COLO829 (cell line): ENCODE measurements around the gene SARS2.
"Not testable (repeated sequence)": the region's sequence is repeated elsewhere in the genome, so short reads cannot be mapped to it uniquely, and the experiment has no call there.

ENCODE experiments used
- DNase-seq: peaks from one replicate; pipeline ENCODE4 v3.0.0; 2012; ENCODE audit warnings: low spot score

The SARS2 gene

DNA sequence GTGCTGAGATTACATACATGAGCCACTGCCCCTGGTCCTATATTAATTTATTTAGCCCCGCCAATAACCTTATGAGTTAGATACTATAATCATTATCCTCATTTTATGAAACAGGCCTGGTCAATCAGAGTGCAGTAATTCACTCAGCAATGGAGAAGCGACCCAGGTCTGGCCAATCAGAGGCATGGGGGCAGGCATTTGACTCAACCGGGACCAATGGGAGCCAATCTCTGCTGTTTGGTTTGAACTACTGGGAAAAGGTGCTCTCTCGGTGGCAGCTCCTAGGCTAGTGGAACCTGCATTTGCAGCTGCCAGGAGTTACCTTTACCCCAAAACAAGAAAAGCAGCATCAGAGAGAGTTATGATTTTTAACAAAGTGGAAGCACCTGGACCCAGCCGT is 37.7 kb downstream of the SARS2 start:
- DNase-seq, result no peak

DNA sequence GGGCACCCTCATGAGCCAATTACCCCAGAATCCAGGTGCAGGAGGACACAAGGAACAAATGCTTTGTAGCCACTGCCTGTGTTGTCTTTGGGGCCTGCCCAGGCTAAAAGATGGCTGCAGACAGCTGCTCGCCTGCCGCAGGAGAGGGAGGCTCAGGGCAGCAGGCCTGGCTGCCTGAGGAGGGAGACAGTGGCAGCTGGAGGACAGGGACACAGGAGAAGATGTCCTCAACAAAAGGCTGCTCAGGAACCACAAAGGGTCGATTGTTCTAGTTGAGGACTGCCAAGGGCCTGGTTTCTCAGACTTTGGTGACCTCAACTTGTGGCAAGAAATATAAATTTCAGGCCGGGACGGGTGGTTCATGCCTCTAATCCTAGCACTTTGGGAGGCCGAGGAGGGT is 38.8 kb downstream of the SARS2 start:
- DNase-seq, result peak; percentile 56

DNA sequence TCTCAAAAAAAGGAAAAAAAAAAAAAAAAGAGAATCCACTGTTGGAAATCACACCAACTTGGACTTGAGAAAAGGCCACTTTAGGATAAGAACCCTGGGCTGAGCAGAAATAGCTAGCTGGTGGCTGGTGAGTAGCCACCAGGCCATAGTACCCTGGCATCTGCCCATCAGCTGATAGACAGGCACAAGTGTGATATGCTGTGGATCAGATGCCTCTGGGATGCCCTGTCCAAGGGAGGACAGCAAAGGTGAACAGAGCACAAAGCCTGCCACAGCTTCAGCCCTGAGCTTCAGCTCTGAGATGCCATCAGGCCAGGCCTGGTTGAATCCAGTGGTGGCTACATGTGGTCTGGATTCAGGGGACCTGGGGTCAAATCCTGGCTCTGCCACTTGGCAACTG is 39.9 kb downstream of the SARS2 start:
- no peak for DNase-seq

DNA sequence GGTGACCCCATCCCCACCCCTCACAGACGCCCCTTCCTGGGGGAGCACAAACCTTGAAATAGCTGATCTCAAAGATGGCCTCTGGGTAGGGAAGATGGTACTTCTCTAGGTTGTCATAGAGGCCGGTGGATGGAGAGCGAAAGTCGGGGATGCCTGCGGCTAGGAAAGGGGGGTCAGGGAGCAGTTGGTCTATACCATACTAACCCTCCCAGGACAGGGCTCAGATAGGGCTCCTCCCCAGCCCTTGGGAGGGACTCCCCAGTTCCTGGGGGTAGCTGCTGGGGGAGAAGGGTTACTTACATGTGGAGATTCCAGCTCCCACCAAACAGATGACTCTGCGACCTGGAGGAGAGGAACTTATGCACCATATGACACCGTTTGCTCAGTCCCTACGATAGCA is 40.8 kb downstream of the SARS2 start:
- DNase-seq, result no peak

DNA sequence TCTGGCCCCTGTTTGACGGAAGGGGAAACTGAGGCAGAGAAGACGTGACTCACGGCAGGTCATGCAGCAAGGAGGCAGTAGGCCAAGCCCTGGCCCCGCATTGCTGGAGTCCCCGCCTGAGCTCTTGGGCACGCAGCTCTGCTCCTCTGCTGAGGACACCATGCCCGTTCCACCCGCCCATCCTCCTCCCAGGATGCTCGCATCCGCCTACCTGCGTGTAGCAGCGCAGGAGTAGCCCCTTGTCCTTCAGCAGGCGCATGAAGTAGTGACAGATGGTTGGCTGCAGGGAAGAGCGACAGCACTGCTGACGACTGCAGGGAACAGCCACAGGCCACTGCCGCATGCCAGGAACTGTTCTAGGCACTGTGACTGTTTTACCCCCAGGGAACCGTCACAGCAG is 41.7 kb downstream of the SARS2 start:
- DNase-seq, result no peak

DNA sequence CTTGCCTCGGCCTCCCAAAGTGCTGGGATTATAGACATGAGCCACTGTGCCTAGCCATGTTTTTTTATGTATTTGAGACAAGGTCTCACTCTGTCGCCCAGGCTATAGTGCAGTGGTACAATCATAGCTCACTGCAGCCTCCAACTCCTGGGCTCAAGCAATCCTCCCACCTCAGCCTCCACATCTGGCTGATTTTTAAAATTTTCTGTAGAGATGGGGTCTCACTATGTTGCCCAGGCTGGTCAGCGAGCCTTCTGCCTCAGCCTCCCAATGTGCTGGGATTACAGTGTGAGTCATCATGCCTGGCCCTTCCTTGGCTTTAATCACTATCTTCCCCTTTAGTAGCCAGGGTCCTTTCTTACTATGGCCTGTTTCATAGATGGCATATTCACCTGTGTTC is 45.9 kb downstream of the SARS2 start:
- not testable (repeated sequence) for DNase-seq

DNA sequence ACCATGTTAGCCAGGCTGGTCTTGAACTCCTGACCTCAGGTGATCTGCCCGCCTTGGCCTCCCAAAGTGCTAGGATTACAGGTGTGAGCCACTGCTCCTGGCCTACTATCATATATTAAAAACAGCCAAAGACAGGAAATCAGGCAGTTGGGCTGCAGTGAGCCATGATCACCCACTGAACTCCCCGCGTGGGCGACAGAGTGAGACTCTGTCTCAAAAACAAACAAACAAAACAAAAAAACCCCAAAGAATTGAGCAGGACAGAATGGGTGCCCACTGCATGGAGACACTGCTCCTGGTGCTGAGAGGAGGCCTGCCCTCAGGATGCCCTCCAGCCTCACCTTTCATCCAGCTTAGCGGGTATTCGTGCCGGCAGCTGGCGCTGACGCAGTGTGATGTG is 47.3 kb downstream of the SARS2 start:
- DNase-seq, result no peak

DNA sequence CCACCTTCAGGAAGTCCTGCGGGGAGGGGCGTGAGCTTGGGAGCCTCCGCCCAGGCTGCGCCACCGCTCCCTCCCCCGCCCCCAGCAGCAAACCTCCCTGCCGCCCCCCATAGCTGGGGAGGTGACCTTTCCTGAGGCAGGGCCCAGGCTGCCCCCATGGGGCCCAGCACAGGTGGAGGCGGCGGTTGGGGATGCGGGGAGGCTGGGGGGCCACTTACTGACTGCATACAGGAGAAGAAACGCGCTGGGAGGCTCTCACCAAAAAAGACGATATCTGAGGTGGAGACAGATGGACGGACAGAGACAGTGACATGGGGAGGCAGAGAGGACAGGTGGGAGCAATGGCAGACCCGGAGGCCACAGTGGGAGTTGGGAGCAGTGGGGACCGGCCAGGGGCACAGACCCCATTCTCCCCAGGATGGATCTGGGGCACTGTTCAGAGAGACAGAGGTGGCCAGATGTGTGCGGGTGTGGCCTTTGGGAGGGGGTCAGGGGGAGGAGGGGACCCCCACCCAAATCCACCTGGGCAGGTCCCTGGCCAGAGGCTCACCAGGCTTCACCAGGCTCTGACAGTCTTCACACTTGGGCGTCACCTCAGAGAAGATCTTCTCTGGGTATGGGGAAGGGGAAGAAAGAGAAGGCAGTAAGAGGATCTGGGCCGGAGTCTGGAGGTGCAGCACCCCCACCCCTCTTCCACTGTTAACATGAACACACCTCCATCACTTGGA is 49.5 kb downstream of the SARS2 start:
- no peak for DNase-seq

DNA sequence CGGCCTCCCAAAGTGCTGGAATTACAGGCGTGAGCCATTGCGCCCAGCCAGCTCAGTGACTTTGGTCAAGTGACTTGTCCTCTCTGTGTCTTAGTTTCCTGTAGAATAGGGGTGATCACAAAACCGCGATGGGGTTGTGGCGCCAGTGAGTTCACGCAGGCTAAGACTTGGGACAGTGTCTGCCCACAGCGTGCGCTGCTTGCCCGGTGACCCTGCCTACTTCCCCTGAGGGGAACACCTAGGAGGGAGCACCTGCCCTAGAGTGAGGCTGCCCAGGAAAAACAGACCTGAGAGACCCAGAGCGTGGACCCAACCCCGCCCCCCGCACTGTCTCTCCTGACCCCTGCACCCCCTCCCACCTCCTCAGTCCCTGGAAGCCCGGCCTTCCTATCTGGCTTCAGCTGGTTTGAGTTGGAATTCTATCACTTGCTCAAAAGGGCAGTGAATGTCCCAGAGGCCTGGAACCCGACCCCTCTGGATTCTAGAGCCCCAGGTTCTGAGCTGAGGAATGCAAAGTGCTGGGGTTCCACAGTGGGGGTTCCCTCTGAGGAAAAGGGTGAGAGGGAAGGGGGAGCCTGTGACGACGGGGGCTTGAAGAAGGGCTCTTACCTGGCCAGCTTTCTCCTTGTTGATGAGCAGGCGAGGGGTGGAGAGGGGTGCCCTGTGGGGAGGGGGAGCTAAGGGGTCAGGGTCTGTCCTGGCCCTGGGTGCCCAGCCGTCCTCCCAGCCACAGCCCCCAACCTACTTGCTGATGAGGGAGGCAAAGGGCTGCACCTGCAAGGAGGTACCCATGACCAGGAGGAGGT is 50.3 kb downstream of the SARS2 start:
- DNase-seq, result no peak

DNA sequence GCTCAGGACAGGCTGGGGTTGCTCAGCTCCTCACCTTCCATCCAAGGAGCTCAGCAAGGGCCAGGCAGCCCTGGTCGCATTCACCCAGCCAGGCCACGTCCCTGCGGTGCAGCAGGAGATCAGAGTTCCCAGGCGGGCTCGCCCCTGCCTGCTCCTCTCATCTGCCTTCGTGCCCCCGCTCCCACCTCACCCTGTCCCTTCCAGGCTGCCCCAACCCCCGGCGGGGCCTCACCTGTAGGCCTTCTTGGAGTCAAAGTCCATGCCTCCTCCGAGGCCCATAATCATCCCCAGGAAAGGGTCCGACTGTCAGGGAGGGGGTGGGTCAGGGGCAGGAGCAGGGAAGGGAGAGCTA is 51.2 kb downstream of the SARS2 start:
- DNase-seq, result no peak

DNA sequence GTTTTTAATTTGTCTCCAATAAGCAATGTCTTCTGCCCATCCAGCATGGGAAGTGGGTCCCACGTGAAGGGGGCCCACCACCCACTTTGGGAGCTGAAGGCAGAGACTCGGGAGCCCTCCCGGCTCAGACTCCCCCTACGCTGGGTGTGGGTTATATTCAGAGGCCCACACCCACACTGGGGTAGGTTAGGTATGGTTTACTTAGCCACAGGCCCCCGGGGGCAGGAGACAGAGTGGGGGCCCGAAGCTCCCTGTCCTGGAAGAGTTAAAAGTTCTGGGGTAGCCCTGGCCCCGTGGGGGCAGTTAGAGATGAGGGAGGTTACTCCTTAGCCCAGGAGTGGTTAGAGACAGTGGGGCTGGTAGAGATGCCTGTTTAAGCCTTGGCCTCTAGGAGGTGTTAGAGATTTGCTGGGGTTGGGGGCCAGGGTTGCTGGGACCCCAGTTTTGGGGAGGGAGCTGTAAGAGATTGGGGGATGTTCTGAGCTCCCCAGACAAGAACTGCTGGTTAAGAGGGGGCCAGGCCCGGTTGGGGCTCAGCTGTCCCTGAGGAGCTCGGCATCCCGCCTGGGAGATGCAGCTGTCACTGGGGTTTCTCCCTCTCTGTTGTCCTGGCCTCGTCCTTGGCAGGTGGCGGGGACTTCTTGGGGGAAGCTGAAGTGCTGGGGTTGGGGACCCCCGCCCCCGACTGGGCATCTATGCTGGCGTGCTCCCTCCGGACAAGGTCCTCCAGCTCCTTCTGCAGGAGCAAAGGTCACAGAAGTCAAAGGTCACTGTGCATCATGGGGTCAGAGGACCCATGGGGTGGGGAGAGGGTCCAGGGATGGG is 51.8 kb downstream of the SARS2 start:
- DNase-seq, result no peak

DNA sequence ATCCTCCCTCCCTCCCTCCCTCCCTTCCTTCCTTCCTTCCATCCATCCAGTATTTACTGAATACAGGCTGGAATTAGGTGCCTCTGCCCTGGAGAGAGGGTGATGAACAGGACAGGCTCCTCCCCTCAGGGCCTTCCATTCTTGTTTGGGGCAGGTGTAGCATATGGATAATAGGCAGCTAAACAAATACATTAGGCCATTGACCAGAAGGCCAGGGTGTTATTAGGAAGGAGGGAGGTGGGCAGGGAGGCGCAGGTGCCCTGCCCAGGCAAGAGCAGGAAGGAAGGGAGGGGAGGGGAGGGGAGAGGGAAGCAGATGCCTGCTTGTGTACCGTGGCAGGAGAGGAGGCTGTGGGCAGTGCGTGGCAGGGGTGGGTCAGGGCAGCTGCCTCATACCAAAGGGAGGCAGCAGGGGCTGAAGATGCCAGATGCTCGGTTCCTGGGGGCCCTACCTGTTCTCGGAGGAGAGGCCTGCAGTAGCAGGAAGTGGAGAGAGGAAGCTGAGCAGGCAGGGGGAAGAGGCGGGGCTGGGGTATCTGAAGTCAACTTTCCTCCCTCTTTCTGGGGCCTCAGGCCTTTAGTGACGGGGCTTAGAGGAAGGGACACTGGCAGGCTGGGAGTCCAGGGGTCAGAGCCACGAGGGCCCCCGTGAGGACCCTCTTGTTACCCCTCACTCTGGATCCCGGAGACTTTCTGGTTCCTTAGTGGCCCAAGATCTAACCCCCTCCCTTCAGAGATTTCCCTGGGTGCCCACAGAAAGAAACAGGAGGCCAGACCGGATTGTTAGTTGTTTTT is 52.6 kb downstream of the SARS2 start, which contains the start of gene RINL:
RINL (minus strand) TSS at position 495 of the 794 bp plus-strand sequence. CDS start 1,533 bp downstream, outside the sequence.
- DNase-seq, result no peak

DNA sequence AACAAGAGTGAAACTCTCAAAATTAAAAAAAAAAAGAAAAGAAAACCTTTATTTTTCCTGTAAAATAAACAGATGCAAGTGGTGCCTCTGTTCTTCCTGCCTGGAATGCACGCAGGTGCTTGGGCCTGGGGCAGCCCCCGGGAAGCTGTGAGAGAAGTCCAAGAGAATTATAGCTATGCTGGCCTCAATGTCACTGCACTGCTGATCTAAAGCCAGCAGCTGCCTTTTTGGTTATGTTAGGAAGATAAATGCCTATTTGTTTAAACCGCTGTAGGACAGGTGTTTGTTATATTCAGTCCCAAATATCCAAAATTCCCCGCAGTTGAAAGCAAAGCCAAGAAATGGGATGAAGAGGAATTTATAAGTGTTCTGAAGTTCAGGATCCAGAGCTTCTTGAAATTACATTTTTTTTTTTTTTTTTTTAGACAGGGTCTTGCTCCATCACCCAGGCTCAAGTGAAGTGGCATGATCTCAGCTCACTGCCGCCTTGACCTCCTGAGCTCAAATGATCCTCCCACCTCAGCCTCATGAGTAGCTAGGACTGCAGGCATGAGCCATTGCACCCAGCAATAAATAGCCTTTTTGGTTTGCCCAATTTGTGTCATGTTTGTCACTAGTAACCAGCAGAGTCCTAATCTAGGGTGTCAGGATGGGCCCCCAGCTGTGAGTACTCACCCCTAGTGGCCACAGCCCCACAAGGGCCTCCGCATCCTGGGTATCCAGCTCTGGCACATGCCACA is 54.7 kb downstream of the SARS2 start:
- no peak for DNase-seq

DNA sequence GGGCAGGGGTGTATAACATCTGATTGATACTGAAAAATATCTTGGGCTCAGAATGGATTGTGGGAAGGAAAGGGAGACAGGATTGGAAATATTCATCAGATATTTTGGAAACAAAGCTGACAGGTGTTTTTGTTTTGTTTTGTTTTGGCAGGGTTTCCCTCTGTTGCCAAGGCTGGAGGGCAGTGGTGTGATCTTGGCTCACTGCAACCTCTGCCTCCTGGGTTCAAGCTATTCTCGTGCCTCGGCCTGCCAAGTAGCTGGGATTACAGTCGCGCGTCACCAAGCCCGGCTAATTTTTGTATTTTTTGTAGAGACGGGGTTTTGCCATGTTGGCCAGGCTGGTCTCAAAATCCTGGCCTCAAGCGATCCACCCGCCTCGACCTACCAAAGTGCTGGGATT is 57.2 kb downstream of the SARS2 start:
- not testable (repeated sequence) for DNase-seq

DNA sequence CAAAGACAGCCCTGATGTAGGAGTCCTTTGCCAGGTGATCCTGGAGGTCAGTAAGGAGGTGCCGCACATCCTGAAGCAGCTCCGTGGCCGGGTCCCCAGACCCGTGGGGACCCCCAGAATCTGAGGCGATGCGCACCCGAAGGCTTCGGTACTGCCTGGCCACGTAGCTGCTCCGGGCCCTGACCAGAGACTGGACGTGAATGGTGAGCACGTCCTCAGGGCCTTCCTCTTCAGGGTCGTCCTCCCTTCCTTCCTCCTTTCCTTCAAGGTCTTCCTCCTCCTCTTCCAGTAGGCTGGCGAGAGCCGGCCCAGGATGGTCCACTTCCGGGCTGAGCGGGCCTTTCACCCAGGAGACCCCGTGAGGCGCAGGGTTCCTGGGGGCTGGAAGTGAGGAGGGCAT is 60.0 kb downstream of the SARS2 start:
- DNase-seq, result no peak

DNA sequence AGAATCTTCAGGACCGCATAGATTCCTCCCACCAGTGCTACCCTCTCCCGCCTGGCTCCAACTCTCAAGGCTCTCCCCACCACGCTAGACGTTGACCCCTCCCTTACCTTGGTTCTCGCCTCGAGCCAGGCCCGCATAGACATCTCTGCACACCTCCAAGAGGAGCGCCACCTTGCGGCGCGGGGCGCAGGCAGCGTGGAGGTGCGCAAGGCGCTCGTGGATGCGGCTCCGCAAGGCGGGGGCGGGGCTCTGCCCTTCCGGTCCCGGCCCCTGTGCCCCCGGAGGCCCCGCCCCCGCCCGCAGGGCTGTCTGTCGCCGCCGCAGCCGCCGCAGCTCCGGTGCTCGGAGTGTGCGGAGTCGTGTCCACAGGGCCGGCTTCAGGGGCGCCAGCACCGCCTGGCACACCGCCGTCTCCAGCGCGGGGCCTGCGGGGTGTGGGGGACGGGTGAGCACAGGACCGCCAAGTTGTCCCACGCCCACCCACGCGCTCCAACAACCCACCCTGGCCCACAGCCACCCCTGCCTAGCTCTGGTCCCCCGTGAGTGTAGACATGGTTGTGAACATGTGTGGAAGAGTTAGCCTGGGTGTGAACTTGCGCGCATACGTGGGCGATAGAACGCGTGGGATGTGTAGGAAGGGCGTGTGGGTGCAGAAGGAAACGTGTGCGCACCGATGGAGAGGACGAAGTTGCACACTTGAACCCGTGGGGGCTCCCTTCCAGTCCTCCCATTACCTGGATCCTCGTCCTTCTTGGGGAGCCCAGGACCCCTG is 60.5 kb downstream of the SARS2 start:
- DNase-seq, result peak; percentile 55

DNA sequence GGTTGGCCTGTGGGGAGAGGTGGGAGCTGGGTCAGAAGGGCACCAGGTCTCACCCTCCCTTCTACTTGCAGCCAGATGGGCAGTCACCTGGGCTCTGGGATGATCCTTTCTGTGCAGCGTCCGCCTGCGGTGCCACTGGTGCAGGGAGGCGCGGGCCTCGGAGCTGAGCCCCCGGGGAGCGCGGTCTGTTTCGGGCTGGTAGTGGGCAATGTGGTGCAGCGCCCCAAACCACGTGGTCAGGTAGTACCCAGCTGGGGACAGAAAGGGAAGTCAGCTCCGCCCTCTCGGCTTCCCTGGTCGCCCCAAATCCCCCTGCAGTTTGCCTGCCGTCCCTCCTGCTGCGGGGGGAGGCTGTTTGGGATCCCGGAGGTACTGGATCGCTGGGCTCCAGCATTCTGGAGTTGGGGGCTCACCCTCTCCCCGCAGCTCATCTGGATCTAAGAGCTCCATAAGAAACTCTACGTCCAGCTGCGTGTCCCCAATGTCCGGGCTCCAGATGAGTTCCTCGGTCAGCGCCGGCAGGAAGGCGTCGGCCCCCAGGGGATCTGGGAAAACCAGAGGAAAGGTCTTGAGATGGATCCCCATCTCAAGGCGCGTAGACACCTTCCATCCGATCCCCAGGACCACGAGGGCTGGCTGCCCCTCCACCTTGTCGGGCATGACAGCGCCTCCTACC is 61.3 kb downstream of the SARS2 start:
- no peak for DNase-seq

DNA sequence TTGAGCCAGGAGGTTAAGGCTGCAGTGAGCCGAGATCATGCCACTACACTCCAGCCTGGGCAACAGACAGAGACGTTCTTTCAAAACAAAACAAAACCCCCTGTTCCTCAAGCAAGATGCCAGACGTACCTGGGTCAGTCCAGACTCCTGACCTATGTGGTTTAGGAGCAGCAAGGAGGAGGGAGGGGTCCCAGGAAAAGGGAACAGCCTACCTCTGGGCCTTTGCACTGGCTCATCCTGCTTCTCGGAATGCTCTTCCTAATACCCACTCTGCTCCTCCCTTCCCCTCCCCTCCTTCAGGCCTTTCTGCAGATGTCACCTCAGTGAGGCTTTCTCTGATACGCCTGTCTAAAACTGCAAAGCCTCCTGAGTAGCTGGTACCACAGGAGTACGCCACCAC is 62.0 kb downstream of the SARS2 start:
- no peak for DNase-seq

DNA sequence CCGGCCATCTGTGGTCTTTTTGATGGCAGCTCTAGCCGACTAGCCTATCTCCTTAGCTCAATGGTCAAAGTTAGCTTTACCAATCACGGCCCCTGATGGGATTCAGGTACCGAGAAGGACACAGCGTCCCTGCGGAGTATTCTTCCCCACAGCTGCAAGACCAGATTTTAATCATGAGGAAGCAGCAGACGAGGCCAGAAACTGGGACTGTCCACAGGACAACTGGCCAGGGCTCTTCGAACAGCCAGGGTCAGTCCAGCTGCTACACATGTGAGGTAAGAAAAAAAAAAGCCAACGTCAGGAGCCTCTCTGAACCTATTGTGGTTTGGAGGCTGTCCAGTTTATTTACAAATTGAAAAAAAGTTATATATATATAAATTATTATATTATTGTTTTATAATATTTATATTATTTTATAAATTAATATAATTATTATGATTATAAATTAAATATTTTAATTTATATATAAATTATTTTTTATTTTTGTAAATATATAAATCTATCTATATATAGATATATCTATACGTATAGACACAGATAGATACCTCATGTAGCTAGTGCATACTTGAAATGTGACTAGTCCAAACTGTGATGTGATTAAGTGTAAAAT is 63.3 kb downstream of the SARS2 start:
- no peak for DNase-seq
